Ishikawa (cell line): Measurements from ENCODE around the gene MYO3A.

Experiments used
- CEBPB ChIP-seq: IDR thresholded peaks from 2 replicates; pipeline ENCODE4 v1.6.1; 2012
- EGR1 ChIP-seq: IDR thresholded peaks from 2 replicates; pipeline ENCODE4 v1.6.1; 2012
- EP300 ChIP-seq: IDR thresholded peaks from 2 replicates; pipeline ENCODE4 v1.6.1; 2012; ENCODE audit warnings: borderline replicate concordance
- RAD21 ChIP-seq: IDR thresholded peaks from 2 replicates; pipeline ENCODE4 v1.6.1; 2012; ENCODE audit warnings: low read depth
- TCF12 ChIP-seq: IDR thresholded peaks from 2 replicates; pipeline ENCODE4 v1.6.1; 2012; ENCODE audit warnings: low read depth
- YY1 ChIP-seq: IDR thresholded peaks from 2 replicates; pipeline ENCODE4 v1.6.1; 2012; ENCODE audit warnings: low read depth
- ZBTB7A ChIP-seq: IDR thresholded peaks from 2 replicates; pipeline ENCODE4 v1.6.1; 2012; ENCODE audit warnings: low read depth
- TF ChIP-seq, protein P1 (sequence below): IDR thresholded peaks from 2 replicates; pipeline ENCODE4 v1.6.1; 2012; ENCODE audit warnings: low read depth, mild to moderate bottlenecking
- TF ChIP-seq, protein P2 (sequence below): IDR thresholded peaks from 2 replicates; pipeline ENCODE4 v1.6.1; 2012
- TF ChIP-seq, protein P3 (sequence below): IDR thresholded peaks from 2 replicates; pipeline ENCODE4 v1.6.1; 2012

DNA sequence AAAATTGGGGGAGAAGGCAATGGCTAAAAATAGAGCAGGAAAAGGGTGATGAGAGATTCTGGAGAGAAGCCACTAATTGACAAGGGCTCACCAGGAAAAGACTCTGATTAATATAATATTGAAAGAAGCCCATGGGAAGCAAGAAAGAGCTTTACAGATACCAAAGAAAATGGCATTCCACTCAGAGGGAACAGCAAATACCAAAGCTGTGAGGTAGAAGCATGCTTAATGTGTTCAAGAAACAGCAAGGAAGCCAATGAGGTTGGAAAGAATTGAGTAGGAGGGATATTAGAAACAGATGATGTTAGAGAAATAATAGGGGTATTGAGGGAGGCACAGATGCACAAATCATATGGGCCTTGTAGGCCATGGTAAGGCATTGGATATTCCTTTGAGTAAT is 130.1 kb downstream of the MYO3A start:
- TF ChIP-seq EP300, result no peak
- no peak for TF ChIP-seq EGR1
- TF ChIP-seq, protein P1, sequence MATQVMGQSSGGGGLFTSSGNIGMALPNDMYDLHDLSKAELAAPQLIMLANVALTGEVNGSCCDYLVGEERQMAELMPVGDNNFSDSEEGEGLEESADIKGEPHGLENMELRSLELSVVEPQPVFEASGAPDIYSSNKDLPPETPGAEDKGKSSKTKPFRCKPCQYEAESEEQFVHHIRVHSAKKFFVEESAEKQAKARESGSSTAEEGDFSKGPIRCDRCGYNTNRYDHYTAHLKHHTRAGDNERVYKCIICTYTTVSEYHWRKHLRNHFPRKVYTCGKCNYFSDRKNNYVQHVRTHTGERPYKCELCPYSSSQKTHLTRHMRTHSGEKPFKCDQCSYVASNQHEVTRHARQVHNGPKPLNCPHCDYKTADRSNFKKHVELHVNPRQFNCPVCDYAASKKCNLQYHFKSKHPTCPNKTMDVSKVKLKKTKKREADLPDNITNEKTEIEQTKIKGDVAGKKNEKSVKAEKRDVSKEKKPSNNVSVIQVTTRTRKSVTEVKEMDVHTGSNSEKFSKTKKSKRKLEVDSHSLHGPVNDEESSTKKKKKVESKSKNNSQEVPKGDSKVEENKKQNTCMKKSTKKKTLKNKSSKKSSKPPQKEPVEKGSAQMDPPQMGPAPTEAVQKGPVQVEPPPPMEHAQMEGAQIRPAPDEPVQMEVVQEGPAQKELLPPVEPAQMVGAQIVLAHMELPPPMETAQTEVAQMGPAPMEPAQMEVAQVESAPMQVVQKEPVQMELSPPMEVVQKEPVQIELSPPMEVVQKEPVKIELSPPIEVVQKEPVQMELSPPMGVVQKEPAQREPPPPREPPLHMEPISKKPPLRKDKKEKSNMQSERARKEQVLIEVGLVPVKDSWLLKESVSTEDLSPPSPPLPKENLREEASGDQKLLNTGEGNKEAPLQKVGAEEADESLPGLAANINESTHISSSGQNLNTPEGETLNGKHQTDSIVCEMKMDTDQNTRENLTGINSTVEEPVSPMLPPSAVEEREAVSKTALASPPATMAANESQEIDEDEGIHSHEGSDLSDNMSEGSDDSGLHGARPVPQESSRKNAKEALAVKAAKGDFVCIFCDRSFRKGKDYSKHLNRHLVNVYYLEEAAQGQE, result no peak
- no peak for TF ChIP-seq CEBPB
- no peak for TF ChIP-seq RAD21
- no peak for TF ChIP-seq YY1
- TF ChIP-seq, protein P2, sequence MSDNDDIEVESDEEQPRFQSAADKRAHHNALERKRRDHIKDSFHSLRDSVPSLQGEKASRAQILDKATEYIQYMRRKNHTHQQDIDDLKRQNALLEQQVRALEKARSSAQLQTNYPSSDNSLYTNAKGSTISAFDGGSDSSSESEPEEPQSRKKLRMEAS, result no peak
- TF ChIP-seq, protein P3, sequence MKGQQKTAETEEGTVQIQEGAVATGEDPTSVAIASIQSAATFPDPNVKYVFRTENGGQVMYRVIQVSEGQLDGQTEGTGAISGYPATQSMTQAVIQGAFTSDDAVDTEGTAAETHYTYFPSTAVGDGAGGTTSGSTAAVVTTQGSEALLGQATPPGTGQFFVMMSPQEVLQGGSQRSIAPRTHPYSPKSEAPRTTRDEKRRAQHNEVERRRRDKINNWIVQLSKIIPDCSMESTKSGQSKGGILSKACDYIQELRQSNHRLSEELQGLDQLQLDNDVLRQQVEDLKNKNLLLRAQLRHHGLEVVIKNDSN, result no peak
- no peak for TF ChIP-seq TCF12
- TF ChIP-seq ZBTB7A, result no peak
